OCI-LY3 (cell line): Measurements from ENCODE around the gene SALL3.

Experiments
- CTCF ChIP-seq: fragments of 200-600, 300-600 bp; sonication (generic); IDR thresholded peaks from 2 replicates; pipeline ENCODE4 v1.5.1; 2014; ENCODE audit warnings: antibody characterized with exemption, low read length, low read depth
- EZH2phosphoT487 ChIP-seq: fragments of 200-600 bp; shearing (Covaris generic); IDR thresholded peaks from 2 replicates; pipeline ENCODE4 v1.6.1; 2018; ENCODE audit warnings: antibody characterized with exemption, mixed run types, low read depth

- TF ChIP-seq CTCF (no peak), EZH2phosphoT487 (no peak)
Measured at GRCh38 chr18:79008356-79008940, 28.8 kb downstream of the SALL3 start.
